SKM-1 (cell line): ENCODE results near the gene INPP5A.
"Not testable (repeated sequence)": the region's sequence is repeated elsewhere in the genome, so short reads cannot be mapped to it uniquely, and the experiment has no call there.

Source experiments
- DNase-seq: peaks from one replicate; lab custom pipeline; 2025; ENCODE audit not compliant: unreplicated experiment; lab: John Stamatoyannopoulos, UW

INPP5A gene

DNA sequence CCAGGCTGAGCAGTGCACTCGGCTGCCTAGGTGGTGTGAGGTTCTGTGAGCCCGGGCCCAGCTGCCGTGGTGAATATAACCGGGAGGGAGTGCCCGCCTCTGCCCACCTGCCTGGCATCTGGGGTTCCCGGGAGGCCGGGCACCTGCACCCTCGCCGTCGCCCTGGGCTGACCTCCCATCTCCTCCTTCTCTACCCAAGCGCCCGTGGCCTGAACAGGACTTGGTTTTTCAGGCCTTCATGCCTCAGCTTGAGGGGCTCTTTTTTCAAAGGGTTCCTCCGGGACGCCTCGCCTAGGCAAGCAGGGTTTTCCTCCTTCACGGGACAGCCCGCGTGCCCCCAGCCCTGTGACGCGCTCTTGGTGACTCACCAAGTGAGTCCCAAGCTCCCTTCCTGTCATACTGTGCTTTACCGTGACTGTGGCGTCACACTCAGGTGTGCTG is 9.9 kb downstream of the INPP5A start:
- no peak for DNase-seq

GRCh38 chr10:132548106-132548823 is 10.7 kb downstream of the INPP5A start:
- DNase-seq, result no peak

- no peak for DNase-seq
Observed at GRCh38 chr10:132548869-132549268, 11.3 kb downstream of the INPP5A start.

GRCh38 chr10:132549371-132549770 is 11.8 kb downstream of the INPP5A start:
- no peak for DNase-seq

GRCh38 chr10:132550366-132551092 is 12.9 kb downstream of the INPP5A start:
- DNase-seq, result no peak

DNA sequence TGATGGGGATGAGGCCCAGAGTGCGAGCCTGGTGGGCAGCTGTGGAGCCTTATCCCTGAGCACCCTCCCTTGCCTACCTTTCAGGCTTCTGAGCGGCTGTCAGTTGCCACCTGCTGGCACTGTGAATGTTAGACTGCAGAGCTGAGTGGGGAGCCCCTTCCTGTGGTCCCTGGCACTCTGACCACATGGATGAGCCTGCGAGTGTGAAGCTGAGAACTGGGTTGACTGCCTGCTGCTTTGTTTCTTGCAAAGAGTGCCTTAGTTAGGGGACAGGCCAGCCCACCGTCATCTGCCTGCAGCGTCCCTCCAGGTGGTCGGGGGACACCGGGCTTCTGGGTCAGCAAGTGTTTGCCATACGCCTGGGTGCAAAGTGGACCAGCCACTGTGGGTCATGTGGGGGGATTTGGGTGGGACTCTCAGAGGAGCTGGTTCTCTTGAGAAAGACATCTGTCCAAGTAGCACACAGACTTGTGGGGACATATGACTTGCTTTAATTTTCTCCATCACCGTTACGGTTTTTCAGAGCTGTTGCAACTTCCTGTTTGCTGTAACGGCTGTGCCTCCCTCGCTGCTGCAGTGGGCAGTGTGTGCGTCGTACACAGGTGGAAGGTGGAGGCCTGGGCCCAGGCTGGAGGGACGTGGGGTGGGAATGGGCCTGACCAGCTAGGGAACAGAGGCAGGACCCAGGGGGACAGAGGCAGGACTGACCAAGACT is 13.7 kb downstream of the INPP5A start:
- DNase-seq, result peak; percentile 80

DNA sequence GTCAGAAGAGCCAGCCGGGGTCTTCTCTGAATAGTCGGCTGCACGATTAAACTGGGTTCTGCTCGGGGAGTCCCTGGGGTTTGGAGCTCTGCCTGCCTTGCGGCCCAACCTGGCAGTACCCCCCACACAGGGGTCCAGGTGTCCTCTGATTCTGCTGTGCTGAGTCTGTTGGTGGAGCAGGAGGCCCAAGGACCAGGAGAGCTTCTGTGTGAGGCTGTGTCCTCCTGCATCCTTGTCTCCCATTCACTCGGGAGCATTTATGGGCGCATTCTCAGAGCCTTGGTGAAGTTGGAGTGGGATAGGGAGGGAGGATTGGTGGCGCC is 14.2 kb downstream of the INPP5A start:
- no peak for DNase-seq

GRCh38 chr10:132552635-132553034 is 15.0 kb downstream of the INPP5A start:
- DNase-seq, result not testable (repeated sequence)

- not testable (repeated sequence) for DNase-seq
Observed at GRCh38 chr10:132553568-132553967, 16.0 kb downstream of the INPP5A start.

DNA sequence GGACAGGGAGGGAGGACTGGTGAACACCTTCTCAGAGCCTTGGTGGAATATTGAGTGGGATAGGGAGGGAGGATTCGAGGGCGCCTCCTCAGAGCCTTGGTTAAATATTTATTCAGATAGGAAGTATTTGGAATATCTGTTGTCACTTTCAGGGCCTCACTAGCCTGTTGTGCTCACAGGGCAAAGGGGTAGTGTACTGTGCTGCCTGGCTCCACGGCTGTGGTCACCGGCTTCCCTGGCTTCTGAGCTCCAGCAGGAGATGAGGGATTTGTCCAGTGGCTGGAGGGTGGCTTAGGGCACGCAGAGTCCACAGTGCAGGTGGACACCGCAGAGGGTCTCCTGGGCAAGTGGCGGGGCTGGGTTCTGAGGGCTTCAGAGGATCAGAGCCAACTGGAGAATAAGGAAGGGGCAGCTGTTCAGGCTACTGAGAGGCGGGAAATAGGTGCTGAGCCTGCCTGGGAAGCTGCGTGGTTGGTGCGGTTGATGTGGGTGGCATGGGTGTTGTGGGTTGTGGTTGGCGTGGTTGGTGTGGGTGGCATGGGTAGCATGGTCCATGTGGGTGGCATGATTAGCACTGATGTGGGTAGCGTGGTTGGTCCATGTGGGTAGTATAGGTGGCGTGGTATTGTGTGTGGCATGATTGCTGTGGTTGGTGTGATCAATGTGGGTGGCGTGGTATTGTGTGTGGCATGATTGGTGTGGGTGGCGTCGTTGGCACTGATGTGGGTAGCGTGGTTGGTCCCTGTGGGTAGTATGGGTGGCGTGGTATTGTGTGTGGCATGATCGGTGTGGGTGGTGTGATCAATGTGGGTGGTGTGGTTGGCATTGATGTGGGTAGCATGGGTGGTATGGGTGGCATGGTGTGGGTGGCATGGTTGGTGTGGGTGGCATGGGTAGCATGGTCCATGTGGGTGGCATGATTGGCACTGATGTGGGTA is 16.7 kb downstream of the INPP5A start:
- DNase-seq, result no peak

DNA sequence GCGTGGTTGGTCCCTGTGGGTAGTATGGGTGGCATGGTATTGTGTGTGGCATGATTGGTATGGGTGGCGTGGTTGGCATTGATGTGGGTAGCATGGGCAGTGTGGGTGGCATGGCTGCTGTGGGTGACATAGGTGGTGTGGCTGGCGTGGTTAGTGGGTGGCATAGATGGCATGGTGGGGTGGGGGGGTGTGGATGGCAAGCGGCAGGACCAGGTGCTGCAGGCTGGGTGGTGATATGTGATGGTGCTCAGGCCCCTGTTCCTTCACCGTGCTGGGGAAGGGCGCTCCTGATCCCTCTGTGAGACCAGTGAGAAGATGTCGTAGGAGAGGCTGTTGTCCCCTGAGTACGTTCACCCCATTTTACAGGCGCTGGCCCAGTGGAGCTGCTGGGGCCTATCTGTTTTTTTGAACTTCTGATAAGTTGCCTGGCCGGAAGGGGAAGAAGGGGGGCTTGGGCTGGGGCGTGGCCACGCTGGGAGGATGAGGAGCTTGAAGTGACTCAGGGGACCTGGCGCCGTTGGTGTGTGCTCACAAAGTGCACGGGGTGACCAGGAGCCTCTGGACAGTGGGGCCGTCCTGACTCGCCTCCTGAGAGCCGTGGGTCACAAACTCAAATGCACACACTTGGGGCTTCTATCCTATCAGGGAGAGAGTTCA is 17.5 kb downstream of the INPP5A start:
- DNase-seq, result no peak

DNA sequence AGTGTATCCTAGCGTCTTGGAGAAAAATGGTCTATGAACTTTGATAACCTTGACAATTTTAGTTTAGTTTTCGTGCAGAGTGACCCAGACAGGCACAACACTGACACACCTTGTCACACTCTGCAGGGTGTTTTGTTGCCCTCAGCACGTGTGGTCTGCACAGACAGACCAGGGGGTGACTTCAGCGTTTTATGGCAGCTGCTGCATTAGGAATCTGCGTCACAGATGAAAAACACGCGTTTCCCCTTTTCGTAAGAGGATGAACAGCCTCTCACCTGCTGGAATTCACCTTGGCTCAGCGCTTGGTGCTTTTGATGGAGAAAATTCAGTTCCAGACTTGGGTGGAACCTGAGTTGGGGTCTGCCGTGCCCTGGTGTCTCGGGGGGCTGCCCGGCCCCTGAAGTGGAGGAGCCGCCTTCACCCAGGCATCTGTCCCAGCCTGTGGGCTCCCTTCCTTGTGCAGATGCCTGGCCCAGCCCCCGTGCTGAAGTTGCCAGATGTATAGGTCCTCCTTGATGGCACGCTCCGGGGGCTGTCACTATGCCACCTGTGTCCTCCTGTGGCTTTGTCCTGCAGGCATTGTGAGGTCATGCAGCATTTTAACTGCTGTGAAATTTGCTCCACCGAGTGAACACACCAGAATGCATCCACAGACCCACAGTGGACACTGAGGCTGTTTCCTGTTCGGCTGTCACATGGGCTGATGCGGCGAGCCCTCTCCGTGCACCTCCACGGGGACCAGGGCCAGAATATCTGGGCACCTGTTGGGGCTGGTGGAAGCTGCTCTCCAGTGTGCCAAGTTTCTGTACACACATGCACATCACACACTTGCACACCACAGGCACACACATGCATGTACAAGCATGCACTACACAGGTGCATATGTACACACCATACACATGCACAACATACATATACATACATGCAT is 18.3 kb downstream of the INPP5A start:
- DNase-seq, result no peak

- DNase-seq, result no peak
Observed at GRCh38 chr10:132556994-132557441, 19.4 kb downstream of the INPP5A start.

DNA sequence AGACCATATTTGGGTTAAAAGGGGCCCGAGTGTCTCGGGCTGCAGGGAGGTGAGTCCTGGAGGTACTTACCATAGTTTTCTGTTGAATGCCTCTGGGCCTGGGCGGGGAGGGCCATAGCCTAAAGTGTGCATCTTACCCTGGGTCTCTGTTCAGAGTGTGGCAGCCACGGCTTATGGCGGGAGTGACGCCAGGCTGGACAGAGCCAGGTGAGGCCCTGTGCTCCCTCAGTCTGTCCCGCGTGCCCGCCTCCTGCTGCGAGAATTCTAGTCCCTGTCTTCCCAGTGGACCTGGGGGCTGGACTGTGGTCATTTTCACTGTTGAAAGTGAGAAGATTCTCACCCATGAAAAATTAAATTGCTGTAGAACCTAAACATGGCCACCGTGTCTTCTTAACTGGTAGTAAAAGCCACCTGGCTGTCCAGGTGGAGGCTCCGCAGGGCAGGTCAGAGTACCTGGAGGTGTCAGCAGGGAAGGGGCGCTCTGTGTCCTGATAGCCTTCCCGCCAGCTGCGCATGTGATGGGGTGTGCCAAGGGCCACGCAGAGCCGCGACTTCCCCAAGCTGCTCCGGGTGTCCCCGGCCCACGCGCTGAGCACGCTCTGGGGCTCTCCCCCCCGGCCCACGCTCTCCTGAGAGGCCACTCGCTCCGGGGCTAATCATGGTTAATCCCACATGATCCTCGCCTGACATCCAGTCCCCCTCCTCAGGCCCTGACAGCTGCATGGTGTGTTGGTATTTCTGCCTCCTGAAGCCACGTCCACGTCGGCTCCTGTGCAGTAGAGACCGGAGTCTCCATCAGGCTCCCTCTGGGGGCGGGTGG is 20.3 kb downstream of the INPP5A start:
- no peak for DNase-seq

DNA sequence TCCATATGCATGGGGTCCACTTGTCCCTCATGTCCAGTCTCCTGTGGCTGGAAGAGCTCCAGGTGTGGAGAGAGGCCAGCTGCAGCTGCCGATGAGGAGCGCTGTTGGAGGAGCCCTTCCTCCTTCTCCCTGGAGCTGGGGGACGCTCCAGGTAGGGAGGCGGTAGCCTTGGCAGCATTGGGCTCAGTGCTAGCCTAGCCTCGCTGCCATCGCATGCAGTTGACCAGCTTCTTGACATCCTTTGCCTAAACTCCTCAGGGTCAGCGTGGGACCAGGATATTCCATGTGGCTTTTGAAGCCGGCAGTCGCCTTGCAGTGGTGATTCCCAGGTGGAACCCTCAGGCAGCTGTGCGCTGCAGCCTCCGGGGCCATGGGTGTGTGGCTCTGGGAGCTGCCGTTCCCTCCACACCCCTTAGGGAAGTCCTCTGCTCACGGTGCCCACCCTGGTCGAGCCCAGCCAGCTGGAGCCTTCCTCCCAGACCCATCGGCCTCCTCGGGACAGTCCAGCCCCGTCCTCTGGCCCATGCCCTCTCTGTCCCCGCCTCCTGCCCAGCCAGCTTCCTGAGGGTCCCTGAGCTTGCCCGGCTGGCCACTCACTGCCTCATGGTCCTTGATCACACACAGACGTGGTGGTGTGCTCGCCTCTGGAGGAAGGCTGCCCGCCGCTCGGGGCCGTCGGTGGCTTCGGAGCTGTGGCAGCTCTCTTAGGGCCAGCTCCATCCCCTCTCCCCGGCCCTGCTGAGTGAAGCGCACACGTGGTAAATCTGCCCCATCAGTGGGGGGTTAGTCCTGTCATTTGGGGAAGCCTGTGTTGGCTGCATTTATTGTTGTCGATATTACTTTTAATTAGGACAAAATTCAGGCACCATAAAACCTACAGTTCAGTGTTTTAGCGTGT is 21.2 kb downstream of the INPP5A start:
- DNase-seq, result no peak

- DNase-seq, result no peak
Observed at GRCh38 chr10:132559538-132559937, 22.0 kb downstream of the INPP5A start.

DNA sequence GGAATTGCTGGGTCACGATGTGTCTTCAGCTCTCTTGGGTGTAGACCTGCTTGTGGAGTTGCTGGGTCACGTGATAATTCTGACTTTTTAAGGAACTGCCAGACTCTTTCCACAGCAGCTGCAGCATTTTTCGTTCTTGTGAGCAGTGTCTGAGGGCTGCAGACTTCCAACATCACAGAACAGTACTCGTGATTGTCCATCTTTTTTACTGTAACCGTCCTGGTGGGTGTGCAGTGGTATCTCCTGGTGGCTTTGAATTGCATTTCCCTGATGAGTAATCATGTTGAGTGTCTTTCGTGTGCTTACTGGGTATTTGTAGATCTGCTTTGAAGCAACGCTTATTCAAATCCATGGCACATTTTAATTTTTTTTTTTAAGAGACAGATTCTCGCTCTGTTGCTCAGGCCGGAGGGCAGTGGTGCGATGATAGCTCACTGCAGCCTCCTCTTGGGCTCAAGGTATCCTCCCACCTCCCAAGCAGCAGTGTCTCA is 22.7 kb downstream of the INPP5A start:
- DNase-seq, result peak; percentile 60
